ENCODE results near the gene SLC25A46. TPM values are rescaled to one million over a fixed set of nuclear protein-coding genes. Genes with fewer than 3 reads are reported as not detected.

SLC25A46 gene
- total RNA-seq, result 46.8 and 49.1 TPM in 2 replicates

GRCh38 chr5:110738812-110739651 is at the start of gene SLC25A46:
Gene SLC25A46, plus strand, starts transcription at chr5:110739007. Its CDS starts 113 bp downstream, at chr5:110739120.

GRCh38 chr5:110726249-110727024 is 12.4 kb upstream of the SLC25A46 start, which contains the start of gene TMEM232:
Gene TMEM232, minus strand, starts transcription at chr5:110726671. Its CDS starts 59,319 bp downstream, at chr5:110667352.

Other genes with a start within 250 kb of the SLC25A46 start
- gene TMEM232, start 12.3 kb upstream of the SLC25A46 start, total RNA-seq, result 1.0 and 5.1 TPM in 2 replicates

All from cardiac ventricle fibroblast (primary cell).